Smooth muscle cell (in vitro differentiated cells): Measurements from ENCODE around the gene MYT1. TPM values are rescaled to one million over a fixed set of nuclear protein-coding genes. Genes with fewer than 3 reads are reported as not detected.

Experiments
- DNase-seq: peaks from one replicate; lab custom pipeline; 2025; ENCODE audit not compliant: unreplicated experiment; lab: John Stamatoyannopoulos, UW
- H2AFZ ChIP-seq: fragments of 200-600 bp; sonication (generic); 2 replicates; pipeline ENCODE4 v1.6.0; 2016; ENCODE audit warnings: antibody characterized with exemption, low read depth, mild to moderate bottlenecking
- H3F3A ChIP-seq: fragments of 200-600 bp; sonication (generic); 2 replicates; pipeline ENCODE4 v1.6.0; 2017; ENCODE audit warnings: antibody characterized with exemption, low read depth
- H3K27ac ChIP-seq: fragments of 200-600 bp; sonication (generic); 2 replicates; pipeline ENCODE4 v1.5.1; 2016; ENCODE audit warnings: low read depth, mild to moderate bottlenecking
- H3K27me3 ChIP-seq: fragments of 200-600 bp; sonication (generic); 2 replicates; pipeline ENCODE4 v1.6.1; 2016; ENCODE audit warnings: low read depth, mild to moderate bottlenecking
- H3K36me3 ChIP-seq: fragments of 200-600 bp; sonication (generic); 2 replicates; pipeline ENCODE4 v1.5.1; 2016; ENCODE audit warnings: low read depth
- H3K4me1 ChIP-seq: fragments of 200-600 bp; sonication (generic); 2 replicates; pipeline ENCODE4 v1.5.1; 2016; ENCODE audit warnings: low read depth
- H3K4me2 ChIP-seq: fragments of 200-600 bp; sonication (generic); 2 replicates; pipeline ENCODE4 v1.6.0; 2016; ENCODE audit warnings: mild to moderate bottlenecking
- H3K4me3 ChIP-seq: fragments of 200-600 bp; sonication (generic); 2 replicates; pipeline ENCODE4 v1.5.1; 2016; ENCODE audit warnings: mild to moderate bottlenecking
- H3K79me2 ChIP-seq: fragments of 200-600 bp; sonication (generic); 2 replicates; pipeline ENCODE4 v1.6.0; 2016; ENCODE audit warnings: low read depth, mild to moderate bottlenecking
- H3K9ac ChIP-seq: fragments of 200-600 bp; sonication (generic); 2 replicates; pipeline ENCODE4 v1.6.0; 2016; ENCODE audit warnings: low read depth
- H3K9me3 ChIP-seq: fragments of 200-600 bp; sonication (generic); replicated peaks from 2 replicates; pipeline ENCODE4 v1.5.1; 2016; ENCODE audit warnings: low read depth
- H4K20me1 ChIP-seq: fragments of 200-600 bp; sonication (generic); 2 replicates; pipeline ENCODE4 v1.6.0; 2016; ENCODE audit warnings: low read depth
- CTCF ChIP-seq: fragments of 200-600 bp; sonication (generic); IDR thresholded peaks from 2 replicates; pipeline ENCODE4 v1.5.1; 2017; ENCODE audit warnings: borderline replicate concordance, mild to moderate bottlenecking, antibody characterized with exemption; ENCODE audit not compliant: insufficient read depth, poor library complexity, severe bottlenecking
- WGBS: methylation state at CpG from one replicate; pipeline ENCODE4 v1.1.7; 2016; ENCODE audit warnings: low lambda C conversion rate; 5-methylcytosine and 5-hydroxymethylcytosine counted together
- polyA plus RNA-seq: library from polyadenylated mRNA; unstranded; fragments of >200 nt; fragmentation: Nextera tagmentation; extraction: Ambion mirVana; gene quantifications from 2 replicates; pipeline ENCODE4 v1.2.1, GENCODE V29; 2016
- total RNA-seq: library from RNA; depleted of rRNA; stranded (reverse); fragments of >200 nt; gene quantifications from 2 replicates; pipeline ENCODE4 v1.2.3, GENCODE V29; 2014

Gene MYT1
- total and polyA plus RNA-seq, 2 experiments from 2014 or later, result 0.09 TPM; not detected in 1

GRCh38 chr20:64203037-64203777 is 39.0 kb downstream of the MYT1 start:
- Histone ChIP-seq H3K27me3 (peaks cover 4% of the 10 kb centered on the region), H3K79me2 (no peaks in the 10 kb centered on the region), H3K4me2 (peak overlapping the region; percentile 55), H3K36me3 (no peaks in the 10 kb centered on the region), H3K4me1 (peaks cover 11% of the 10 kb centered on the region), H3K9me3 (no peaks in the 10 kb centered on the region), H3K27ac (peak overlapping the region; percentile 78), H4K20me1 (no peaks in the 10 kb centered on the region), H3F3A (no peaks in the 10 kb centered on the region), H3K4me3 (no peak overlapping the region), H3K9ac (peak overlapping the region; percentile 54), H2AFZ (peak overlapping the region; percentile 78)
- 64% methylated on average over 14 of the region's 17 CpGs for WGBS
- no peak for DNase-seq
- TF ChIP-seq CTCF, result no peak

GRCh38 chr20:64205611-64206026 is 41.4 kb downstream of the MYT1 start:
- H2AFZ ChIP-seq, result no peak overlapping the region
- WGBS, result 82% methylated on average over 17 of the region's 17 CpGs
- H3K4me3 ChIP-seq, result no peak overlapping the region
- H3K4me1 ChIP-seq, result peaks cover 11% of the 10 kb centered on the region
- no peak overlapping the region for H3K9ac ChIP-seq
- H4K20me1 ChIP-seq, result no peaks in the 10 kb centered on the region
- H3K9me3 ChIP-seq, result no peaks in the 10 kb centered on the region
- no peaks in the 10 kb centered on the region for H3K79me2 ChIP-seq
- DNase-seq, result no peak
- H3K27ac ChIP-seq, result no peak overlapping the region
- H3F3A ChIP-seq, result no peaks in the 10 kb centered on the region
- H3K4me2 ChIP-seq, result no peak overlapping the region
- H3K36me3 ChIP-seq, result no peaks in the 10 kb centered on the region
- no peaks in the 10 kb centered on the region for H3K27me3 ChIP-seq
- no peak for TF ChIP-seq CTCF

- no peak overlapping the region for H3K27ac ChIP-seq
- no peak overlapping the region for H2AFZ ChIP-seq
- no peaks in the 10 kb centered on the region for H3K27me3 ChIP-seq
- no peaks in the 10 kb centered on the region for H3K36me3 ChIP-seq
- TF ChIP-seq CTCF, result no peak
- DNase-seq, result no peak
- no peak overlapping the region for H3K9ac ChIP-seq
- H3K9me3 ChIP-seq, result no peaks in the 10 kb centered on the region
- WGBS, result 94% methylated on average over 8 of the region's 8 CpGs
- no peak overlapping the region for H3K4me2 ChIP-seq
- no peak overlapping the region for H3K4me3 ChIP-seq
- no peaks in the 10 kb centered on the region for H3F3A ChIP-seq
- no peaks in the 10 kb centered on the region for H3K79me2 ChIP-seq
- no peaks in the 10 kb centered on the region for H4K20me1 ChIP-seq
- H3K4me1 ChIP-seq, result peaks cover 11% of the 10 kb centered on the region
Measured at GRCh38 chr20:64206614-64207013, 42.4 kb downstream of the MYT1 start.
